Measurements from ENCODE around the gene PRDM12. TPM values are rescaled to one million over a fixed set of nuclear protein-coding genes. Genes with fewer than 3 reads are reported as not detected.

The PRDM12 gene
- total RNA-seq, 1 donor from 2014 or later, result 0.98 TPM

DNA sequence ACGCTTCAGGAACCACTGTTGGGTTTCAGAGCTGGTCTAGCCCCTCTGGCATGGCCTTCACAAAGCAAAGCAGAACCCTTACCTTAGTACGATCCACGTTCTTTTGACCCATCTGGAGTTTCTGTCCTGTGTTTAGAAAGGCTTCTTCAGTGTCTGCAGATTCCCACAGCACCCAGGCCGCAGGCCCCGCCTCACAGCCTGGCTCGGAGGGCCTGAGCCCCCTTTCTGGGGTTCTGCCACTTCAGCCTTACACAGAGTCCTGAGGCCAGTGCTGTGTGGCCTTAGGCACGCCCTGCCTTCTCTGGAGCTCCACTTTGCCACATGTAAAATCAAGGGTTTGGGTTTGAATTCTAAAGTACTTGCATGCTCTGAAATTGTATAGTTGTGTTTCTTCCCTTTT, 31.6 kb upstream of the PRDM12 start:
- no peak overlapping the region for H3K4me3 Mint-ChIP-seq (ENCODE audit: unreplicated experiment)
- peaks cover 8% of the 10 kb centered on the region for H3K9me3 Mint-ChIP-seq (ENCODE audit: unreplicated experiment)
- no peak for DNase-seq
- peaks cover 17% of the 10 kb centered on the region for H3K4me1 Mint-ChIP-seq (ENCODE audit: low read depth, unreplicated experiment)
- H3K27me3 Mint-ChIP-seq (ENCODE audit: unreplicated experiment), result peaks cover 4% of the 10 kb centered on the region
- TF ChIP-seq CTCF (IDR thresholded peaks at IDR 0.05; ENCODE audit: partially characterized antibody, unreplicated experiment), result no peak
- H3K36me3 Mint-ChIP-seq (ENCODE audit: unreplicated experiment), result peaks cover 4% of the 10 kb centered on the region
- no peak overlapping the region for H3K27ac Mint-ChIP-seq (ENCODE audit: unreplicated experiment)

GRCh38 chr9:130633336-130634190, 30.8 kb upstream of the PRDM12 start:
- H3K27me3 Mint-ChIP-seq (ENCODE audit: unreplicated experiment), result peaks cover 4% of the 10 kb centered on the region
- DNase-seq, result no peak
- H3K9me3 Mint-ChIP-seq (ENCODE audit: unreplicated experiment), result peaks cover 8% of the 10 kb centered on the region
- H3K4me3 Mint-ChIP-seq (ENCODE audit: unreplicated experiment), result no peak overlapping the region
- no peak for TF ChIP-seq CTCF (IDR thresholded peaks at IDR 0.05; ENCODE audit: partially characterized antibody, unreplicated experiment)
- H3K36me3 Mint-ChIP-seq (ENCODE audit: unreplicated experiment), result peaks cover 4% of the 10 kb centered on the region
- H3K4me1 Mint-ChIP-seq (ENCODE audit: low read depth, unreplicated experiment), result peaks cover 20% of the 10 kb centered on the region
- no peak overlapping the region for H3K27ac Mint-ChIP-seq (ENCODE audit: unreplicated experiment)

GRCh38 chr9:130634191-130634768, 30.1 kb upstream of the PRDM12 start:
- Mint-ChIP-seq H3K27ac (ENCODE audit: unreplicated experiment) (no peak overlapping the region), H3K36me3 (ENCODE audit: unreplicated experiment) (peaks cover 4% of the 10 kb centered on the region), H3K4me1 (ENCODE audit: low read depth, unreplicated experiment) (peaks cover 28% of the 10 kb centered on the region), H3K27me3 (ENCODE audit: unreplicated experiment) (peaks cover 4% of the 10 kb centered on the region), H3K4me3 (ENCODE audit: unreplicated experiment) (no peak overlapping the region), H3K9me3 (ENCODE audit: unreplicated experiment) (peaks cover 8% of the 10 kb centered on the region)
- peak; percentile 43 for DNase-seq
- TF ChIP-seq CTCF (IDR thresholded peaks at IDR 0.05; ENCODE audit: partially characterized antibody, unreplicated experiment), result no peak

- Mint-ChIP-seq H3K36me3 (ENCODE audit: unreplicated experiment) (peaks cover 4% of the 10 kb centered on the region), H3K4me1 (ENCODE audit: low read depth, unreplicated experiment) (peaks cover 32% of the 10 kb centered on the region), H3K27me3 (ENCODE audit: unreplicated experiment) (peaks cover 4% of the 10 kb centered on the region), H3K27ac (ENCODE audit: unreplicated experiment) (peak overlapping the region; percentile 81), H3K4me3 (ENCODE audit: unreplicated experiment) (peak overlapping the region; percentile 69), H3K9me3 (ENCODE audit: unreplicated experiment) (peaks cover 7% of the 10 kb centered on the region)
- no peak for DNase-seq
- no peak for TF ChIP-seq CTCF (IDR thresholded peaks at IDR 0.05; ENCODE audit: partially characterized antibody, unreplicated experiment)
Measured at GRCh38 chr9:130634801-130635200, 29.6 kb upstream of the PRDM12 start.

DNA sequence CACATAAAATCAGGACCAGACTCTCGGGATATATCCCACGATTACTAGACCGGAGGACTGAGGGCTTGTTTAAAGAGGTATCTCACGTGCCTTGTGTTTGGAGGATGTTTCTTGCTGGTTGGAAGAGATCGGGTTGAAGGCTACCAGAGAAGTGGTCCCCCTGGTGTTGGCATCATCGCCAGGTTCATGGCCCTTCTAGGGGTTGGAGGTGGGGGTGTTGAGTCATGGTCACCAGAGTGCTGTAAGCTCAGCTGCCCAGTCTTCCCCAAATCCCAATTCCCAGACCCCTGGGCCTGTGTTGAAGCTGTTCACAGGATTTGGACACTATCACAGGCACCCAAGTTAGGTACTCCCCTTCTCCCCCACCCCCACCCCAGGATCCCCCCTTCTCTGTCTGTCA, 29.1 kb upstream of the PRDM12 start:
- DNase-seq, result no peak
- Mint-ChIP-seq H3K27me3 (ENCODE audit: unreplicated experiment) (peaks cover 4% of the 10 kb centered on the region), H3K36me3 (ENCODE audit: unreplicated experiment) (peaks cover 4% of the 10 kb centered on the region), H3K9me3 (ENCODE audit: unreplicated experiment) (peaks cover 7% of the 10 kb centered on the region), H3K27ac (ENCODE audit: unreplicated experiment) (peak overlapping the region; percentile 81), H3K4me1 (ENCODE audit: low read depth, unreplicated experiment) (peaks cover 32% of the 10 kb centered on the region), H3K4me3 (ENCODE audit: unreplicated experiment) (peak overlapping the region; percentile 20)
- no peak for TF ChIP-seq CTCF (IDR thresholded peaks at IDR 0.05; ENCODE audit: partially characterized antibody, unreplicated experiment)

Measured in glutamatergic neuron (in vitro differentiated cells).